OCI-LY1 (cell line): Measurements from ENCODE around the gene GALNT14.

Source experiments
- EZH2 ChIP-seq: fragments of 200-600 bp; sonication (generic), shearing (Covaris generic); IDR thresholded peaks from 2 replicates; pipeline ENCODE4 v1.8.0; 2017; ENCODE audit warnings: borderline replicate concordance, mixed run types, mild to moderate bottlenecking, antibody characterized with exemption, low read length, moderate library complexity, mixed read lengths
- TF ChIP-seq, protein P1 (sequence below): fragments of 200-600 bp; sonication (generic), shearing (Covaris generic); IDR thresholded peaks from 2 replicates; pipeline ENCODE4 v1.5.1; 2017; ENCODE audit warnings: mild to moderate bottlenecking, antibody characterized with exemption, low read length, moderate library complexity, mixed read lengths

DNA sequence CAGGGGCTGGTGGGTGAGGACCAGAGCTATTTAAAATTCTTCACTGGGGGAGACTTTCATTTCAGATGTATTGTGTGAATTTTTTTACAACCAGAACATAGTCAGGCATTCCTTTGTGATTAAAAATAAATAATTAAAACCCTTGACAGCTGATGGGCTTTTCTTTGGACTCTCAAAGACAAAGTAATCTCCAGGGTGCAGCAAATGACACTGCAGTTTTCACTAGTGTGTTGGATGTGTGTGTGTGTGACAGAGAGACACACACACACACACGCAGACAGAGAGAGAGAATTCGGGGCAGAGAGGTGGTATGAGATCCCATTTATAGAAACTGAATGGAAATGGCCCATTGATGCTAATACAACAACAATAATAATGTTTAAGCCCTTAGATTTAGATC lies 10.3 kb upstream of the GALNT14 start:
- TF ChIP-seq EZH2 = no peak
- TF ChIP-seq, protein P1, sequence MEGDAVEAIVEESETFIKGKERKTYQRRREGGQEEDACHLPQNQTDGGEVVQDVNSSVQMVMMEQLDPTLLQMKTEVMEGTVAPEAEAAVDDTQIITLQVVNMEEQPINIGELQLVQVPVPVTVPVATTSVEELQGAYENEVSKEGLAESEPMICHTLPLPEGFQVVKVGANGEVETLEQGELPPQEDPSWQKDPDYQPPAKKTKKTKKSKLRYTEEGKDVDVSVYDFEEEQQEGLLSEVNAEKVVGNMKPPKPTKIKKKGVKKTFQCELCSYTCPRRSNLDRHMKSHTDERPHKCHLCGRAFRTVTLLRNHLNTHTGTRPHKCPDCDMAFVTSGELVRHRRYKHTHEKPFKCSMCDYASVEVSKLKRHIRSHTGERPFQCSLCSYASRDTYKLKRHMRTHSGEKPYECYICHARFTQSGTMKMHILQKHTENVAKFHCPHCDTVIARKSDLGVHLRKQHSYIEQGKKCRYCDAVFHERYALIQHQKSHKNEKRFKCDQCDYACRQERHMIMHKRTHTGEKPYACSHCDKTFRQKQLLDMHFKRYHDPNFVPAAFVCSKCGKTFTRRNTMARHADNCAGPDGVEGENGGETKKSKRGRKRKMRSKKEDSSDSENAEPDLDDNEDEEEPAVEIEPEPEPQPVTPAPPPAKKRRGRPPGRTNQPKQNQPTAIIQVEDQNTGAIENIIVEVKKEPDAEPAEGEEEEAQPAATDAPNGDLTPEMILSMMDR = no peak
